Ovary (tissue), 9 donors: ENCODE data around the gene ITSN2. TPM values are rescaled to one million over a fixed set of nuclear protein-coding genes. Genes with fewer than 3 reads are reported as not detected.

ENCODE experiments used
- DNase-seq, 5 donors: peaks; one replicate each; pipeline ENCODE4 v3.0.0-alpha.2; 2019 to 2020
- H3K27ac ChIP-seq, 2 donors: fragments of 200-600 bp; one replicate each; pipeline versions ENCODE4 v1.5.1 to v1.8.0; 2019 to 2022
- H3K27me3 ChIP-seq: fragments of 200-600 bp; one replicate; pipeline ENCODE4 v1.8.0; 2022
- H3K36me3 ChIP-seq: fragments of 200-600 bp; sonication (generic); one replicate; pipeline ENCODE4 v1.5.1; 2019
- H3K4me1 ChIP-seq: one replicate; pipeline ENCODE4 v1.8.1; 2013; ENCODE audit warnings: mild to moderate bottlenecking, moderate library complexity; ENCODE audit not compliant: insufficient read depth
- H3K4me3 ChIP-seq: fragments of 200-600 bp; sonication (generic); one replicate; pipeline ENCODE4 v1.5.1; 2017
- H3K9me3 ChIP-seq, 2 donors: fragments of 200-600 bp in 1 of 2; sonication (generic) in 1 of 2; one replicate each; pipeline versions ENCODE4 v1.5.1 to v1.8.1; 2013 to 2019; ENCODE audit warnings: mild to moderate bottlenecking in 1 of 2, moderate library complexity in 1 of 2
- EP300 ChIP-seq: sonication (generic); formaldehyde crosslinking; IDR thresholded peaks from one replicate; pipeline ENCODE4 v1.6.1; 2017; ENCODE audit warnings: antibody characterized with exemption
- POLR2A ChIP-seq: fragments of 450-650 bp; IDR thresholded peaks from one replicate; pipeline ENCODE4 v1.6.1; 2017; ENCODE audit warnings: antibody characterized with exemption, mild to moderate bottlenecking, moderate library complexity
- WGBS, 3 donors: extraction: QIAGEN DNeasy Blood & Tissue Kit in 1 of 3; methylation state at CpG; one replicate each; pipeline versions ENCODE4 v1.1.5 to v1.1.7; 2013 to 2017; 5-methylcytosine and 5-hydroxymethylcytosine counted together
- intact Hi-C, 4 donors: fragments of 100-400 bp; cut with DNase I; formaldehyde crosslinking; loops; one replicate each; pipeline versions ENCODE4 v1.11.0 to v1.15.1; 2022 to 2023
- polyA plus RNA-seq, 2 donors: library from polyadenylated mRNA; stranded (reverse); fragments of 200-250 nt in 1 of 2; fragments of 350-450 nt in 1 of 2; fragmentation: Illumina TruSeq in 1 of 2; extraction: RNeasy Lipid Tissue Mini Kit (QIAGEN cat#74804) in 1 of 2; gene quantifications; one replicate each; pipeline ENCODE4 v1.2.3, GENCODE V29; 2013 to 2014
- total RNA-seq, 7 donors: library from RNA; depleted of rRNA in 2 of 7; stranded (reverse); fragments of >200 nt in 2 of 7; fragmentation: NEBNext Ultra II Directional in 3 of 7; extraction: Animal tissue kit (Norgen Biotek cat#: 25700) in 3 of 7; gene quantifications; one replicate each; pipeline versions ENCODE4 v1.1.0 to v1.2.4, GENCODE V29; 2016 to 2023
- TF ChIP-seq, protein P1 (sequence below), 3 donors: fragments of 450-650 bp in 2 of 3; fragments of 200-600 bp in 1 of 3; IDR thresholded peaks; one replicate each; pipeline versions ENCODE4 v1.5.1 to v1.8.0; 2016 to 2022; ENCODE audit warnings: antibody characterized with exemption in 3 of 3, mild to moderate bottlenecking in 1 of 3
- donor health status: DM: no; HTN: no; CAD: no; lungs with moderate emphysema.
- donor health status: DM: no; HTN: no; CAD: no.
- donor health status: Bipolar disorder and iron deficiency.
- donor health status: DM: yes; HTN: yes; CAD: no.
- donor health status: DM: no; HTN: no; CAD: no.
- donor health status: DM: yes; HTN: yes; CAD: no.

Gene ITSN2
- total and polyA plus RNA-seq, 9 donors: 17.8 to 44.4 (median 38.5) TPM

DNA sequence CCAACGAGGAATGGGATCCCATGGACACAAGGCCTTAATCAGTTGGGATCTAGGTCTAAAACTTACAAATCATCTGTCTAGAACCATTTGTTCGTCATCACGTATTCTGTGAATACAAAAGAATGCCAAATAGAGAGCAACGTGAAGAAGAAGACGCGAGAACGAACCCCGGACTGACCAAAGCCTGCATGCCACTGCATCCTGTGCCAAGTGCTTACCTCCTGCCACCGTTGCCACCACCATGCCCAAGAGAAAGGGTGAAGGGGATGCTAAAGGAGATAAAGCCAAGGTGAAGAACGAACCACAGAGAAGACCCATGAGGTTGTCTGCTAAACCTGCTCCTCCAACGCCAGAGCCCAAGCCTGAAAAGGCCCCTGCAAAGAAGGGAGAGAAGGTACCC is 30.2 kb downstream of the ITSN2 start:
- intact Hi-C loops: no loop called here
- WGBS, 3 donors: 88 to 91% (median 89%) methylated on average over 11 of the region's 11 CpGs
- TF ChIP-seq, protein P1, sequence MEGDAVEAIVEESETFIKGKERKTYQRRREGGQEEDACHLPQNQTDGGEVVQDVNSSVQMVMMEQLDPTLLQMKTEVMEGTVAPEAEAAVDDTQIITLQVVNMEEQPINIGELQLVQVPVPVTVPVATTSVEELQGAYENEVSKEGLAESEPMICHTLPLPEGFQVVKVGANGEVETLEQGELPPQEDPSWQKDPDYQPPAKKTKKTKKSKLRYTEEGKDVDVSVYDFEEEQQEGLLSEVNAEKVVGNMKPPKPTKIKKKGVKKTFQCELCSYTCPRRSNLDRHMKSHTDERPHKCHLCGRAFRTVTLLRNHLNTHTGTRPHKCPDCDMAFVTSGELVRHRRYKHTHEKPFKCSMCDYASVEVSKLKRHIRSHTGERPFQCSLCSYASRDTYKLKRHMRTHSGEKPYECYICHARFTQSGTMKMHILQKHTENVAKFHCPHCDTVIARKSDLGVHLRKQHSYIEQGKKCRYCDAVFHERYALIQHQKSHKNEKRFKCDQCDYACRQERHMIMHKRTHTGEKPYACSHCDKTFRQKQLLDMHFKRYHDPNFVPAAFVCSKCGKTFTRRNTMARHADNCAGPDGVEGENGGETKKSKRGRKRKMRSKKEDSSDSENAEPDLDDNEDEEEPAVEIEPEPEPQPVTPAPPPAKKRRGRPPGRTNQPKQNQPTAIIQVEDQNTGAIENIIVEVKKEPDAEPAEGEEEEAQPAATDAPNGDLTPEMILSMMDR (IDR thresholded peaks at IDR 0.05): no peak
- TF ChIP-seq EP300: no peak
- TF ChIP-seq POLR2A: no peak
- H3K4me1 ChIP-seq: peaks cover 6% of the 10 kb centered on the region
- H3K27me3 ChIP-seq: no peaks in the 10 kb centered on the region
- no peak overlapping the region for H3K4me3 ChIP-seq
- H3K9me3 ChIP-seq: no peaks in the 10 kb centered on the region
- DNase-seq: no peak
- H3K36me3 ChIP-seq: no peaks in the 10 kb centered on the region
- H3K27ac ChIP-seq: no peak overlapping the region

DNA sequence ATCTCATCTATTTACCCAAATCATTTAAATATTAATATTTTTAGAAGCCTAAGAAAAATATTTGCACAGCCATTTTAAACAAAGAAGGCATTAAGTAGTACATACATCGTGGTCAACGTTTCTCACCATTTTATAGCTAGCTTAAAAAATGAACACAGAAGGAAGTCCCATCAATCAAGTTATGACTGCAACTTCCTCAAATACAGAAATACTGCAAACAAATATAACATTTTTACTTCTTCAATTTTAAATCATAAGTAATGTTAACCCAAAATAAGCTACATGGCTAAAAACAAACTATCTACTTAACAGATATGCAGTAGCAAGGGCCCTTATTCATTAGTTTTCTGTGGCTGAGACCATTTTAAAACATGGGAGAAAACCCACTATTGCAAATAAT is 30.6 kb downstream of the ITSN2 start:
- TF ChIP-seq, protein P1 (IDR thresholded peaks at IDR 0.05): no peak
- no peak for TF ChIP-seq POLR2A
- TF ChIP-seq EP300: no peak
- no peaks in the 10 kb centered on the region for H3K9me3 ChIP-seq
- H3K4me1 ChIP-seq: peaks cover 6% of the 10 kb centered on the region
- intact Hi-C loops: no loop called here
- H3K4me3 ChIP-seq: no peak overlapping the region
- 48 to 66% (median 58%) methylated on average over 2 of the region's 2 CpGs for WGBS, 3 donors
- no peaks in the 10 kb centered on the region for H3K27me3 ChIP-seq
- no peak overlapping the region for H3K27ac ChIP-seq
- DNase-seq: no peak
- H3K36me3 ChIP-seq: no peaks in the 10 kb centered on the region

DNA sequence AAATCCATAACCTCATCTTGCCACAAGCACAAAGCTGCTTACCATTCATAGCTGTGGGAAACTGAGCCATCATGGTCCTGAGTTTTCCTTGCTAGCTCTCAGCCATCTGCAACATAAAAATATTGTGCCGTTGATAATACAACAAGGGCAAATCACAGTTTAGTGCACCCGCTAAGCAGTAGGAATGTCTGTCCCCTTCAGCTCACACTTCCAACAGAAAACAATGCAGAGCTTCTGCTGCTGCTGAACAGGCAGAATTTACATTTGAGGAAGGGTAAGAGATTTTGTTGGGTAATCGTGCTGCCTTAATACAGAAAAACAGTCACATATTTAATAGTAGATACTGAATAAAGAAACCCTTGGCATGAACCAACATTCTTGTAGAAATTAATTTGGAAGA is 32.3 kb downstream of the ITSN2 start:
- Histone ChIP-seq H3K9me3 (no peaks in the 10 kb centered on the region), H3K27ac (no peak overlapping the region), H3K27me3 (no peaks in the 10 kb centered on the region), H3K4me3 (no peak overlapping the region), H3K4me1 (peaks cover 4% of the 10 kb centered on the region), H3K36me3 (no peaks in the 10 kb centered on the region)
- TF ChIP-seq, protein P1 (IDR thresholded peaks at IDR 0.05): no peak
- no peak for TF ChIP-seq EP300
- no peak for TF ChIP-seq POLR2A
- DNase-seq: no peak
- intact Hi-C loops: no loop called here
- 12 to 30% (median 15%) methylated on average over 3 of the region's 3 CpGs for WGBS, 3 donors

DNA sequence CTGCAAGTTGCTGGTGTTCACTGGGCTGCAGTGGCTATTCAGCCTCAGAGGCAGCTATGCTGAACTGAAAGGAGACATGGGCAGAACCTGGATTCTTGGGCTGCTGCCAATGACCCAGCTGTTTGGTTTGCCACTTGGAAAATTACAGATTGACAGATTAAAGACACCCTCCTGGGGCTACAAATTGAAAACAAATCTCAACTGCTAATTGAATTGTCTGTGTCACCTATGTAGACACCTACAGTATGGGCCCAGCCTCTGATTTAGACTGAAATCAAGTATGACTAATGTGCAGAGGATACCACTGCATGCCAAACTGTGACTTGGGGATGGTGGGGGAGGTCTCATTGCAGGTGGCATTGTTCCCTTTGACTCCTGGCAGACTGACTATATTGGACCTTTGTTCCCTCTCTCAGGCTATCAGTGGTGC is 42.8 kb downstream of the ITSN2 start:
- Histone ChIP-seq H3K4me1 (peaks cover 5% of the 10 kb centered on the region), H3K27me3 (no peaks in the 10 kb centered on the region), H3K27ac (no peak overlapping the region), H3K36me3 (no peaks in the 10 kb centered on the region), H3K9me3 (no peaks in the 10 kb centered on the region), H3K4me3 (no peak overlapping the region)
- intact Hi-C loops: no loop called here
- peak in 1 of 5 donors; percentile 36 for DNase-seq
- TF ChIP-seq POLR2A: no peak
- TF ChIP-seq, protein P1 (IDR thresholded peaks at IDR 0.05): no peak
- no peak for TF ChIP-seq EP300

DNA sequence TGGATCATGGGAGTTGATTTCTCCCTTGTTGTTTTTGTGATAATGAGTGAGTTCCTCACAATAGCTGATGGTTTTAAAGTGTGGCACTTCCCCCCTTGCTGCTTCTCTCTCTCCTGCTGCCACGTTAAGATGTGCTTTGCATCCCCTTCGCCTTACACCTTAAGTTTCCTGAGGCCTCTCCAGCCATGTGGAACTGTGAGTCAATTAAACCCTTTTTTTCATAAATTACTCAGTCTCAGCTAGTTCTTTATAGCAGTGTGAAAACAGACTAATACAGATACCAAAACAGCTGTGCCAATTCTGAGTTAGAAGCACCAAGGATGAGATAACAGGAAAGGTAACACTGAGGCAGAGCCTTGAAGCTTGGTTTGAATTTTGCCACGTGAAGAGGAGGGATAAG is 44.7 kb downstream of the ITSN2 start:
- Histone ChIP-seq H3K9me3 (no peaks in the 10 kb centered on the region), H3K27ac (no peak overlapping the region), H3K4me3 (no peak overlapping the region), H3K27me3 (no peaks in the 10 kb centered on the region), H3K36me3 (no peaks in the 10 kb centered on the region), H3K4me1 (peaks cover 5% of the 10 kb centered on the region)
- intact Hi-C loops: no loop called here
- 84 to 88% (median 86%) methylated on average over 3 of the region's 3 CpGs for WGBS, 3 donors
- no peak for DNase-seq
- TF ChIP-seq POLR2A: no peak
- TF ChIP-seq, protein P1 (IDR thresholded peaks at IDR 0.05): no peak
- no peak for TF ChIP-seq EP300
